ENCODE results near the gene TRMT2A.

Gene TRMT2A

GRCh38 chr22:20131859-20132685, 15.0 kb upstream of the TRMT2A start:
- peak in 2 of 3 experiments; percentile 5 to 23 for DNase-seq

GRCh38 chr22:20131597-20131858, 14.5 kb upstream of the TRMT2A start, which contains the start of gene ZDHHC8:
Gene ZDHHC8 (plus strand): TSS chr22:20131804. CDS start chr22:20131948, 144 bp downstream.
- DNase-seq: no peak

DNA sequence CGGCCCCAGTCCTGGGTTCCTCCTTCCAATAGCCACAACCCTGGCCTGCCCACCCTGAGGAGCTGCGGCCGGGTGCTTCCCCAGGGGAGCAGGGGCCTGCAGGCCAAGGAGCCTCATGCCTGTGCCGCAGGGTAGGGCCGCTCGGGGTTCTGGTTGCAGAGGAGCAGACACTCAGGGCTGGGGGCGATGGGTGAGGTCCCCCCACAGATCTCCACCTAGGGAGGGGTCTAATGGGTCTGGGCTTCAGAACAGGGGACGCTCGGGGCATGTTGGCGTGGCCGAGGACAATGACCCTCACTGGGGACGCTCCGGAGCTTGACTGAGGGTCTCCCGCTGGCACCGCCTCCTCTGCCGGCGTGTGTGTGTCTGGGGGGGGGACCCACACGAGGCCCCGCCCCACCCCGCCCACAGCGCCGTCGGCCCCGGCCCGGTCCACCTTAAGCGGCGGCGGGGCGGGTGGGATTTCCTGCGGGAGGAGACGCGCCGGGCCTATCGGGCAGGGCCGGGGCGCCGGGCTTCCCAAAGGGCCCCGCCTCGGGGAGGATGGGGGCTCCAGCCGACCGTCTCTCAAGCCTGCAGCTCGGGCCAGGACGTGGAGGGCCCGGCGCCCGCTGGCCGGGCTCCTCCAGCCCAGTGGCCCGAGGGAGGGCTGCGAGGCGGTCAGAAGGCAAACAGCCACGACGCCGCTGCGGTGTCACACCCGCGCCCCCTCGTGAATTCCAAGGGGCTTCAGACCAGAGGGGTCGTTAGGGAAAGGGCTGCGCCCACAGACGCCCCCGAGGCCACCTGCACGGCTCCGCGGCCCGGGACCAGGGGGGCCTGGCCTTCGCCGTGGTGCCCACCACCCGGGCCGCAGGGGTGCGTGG, 13.9 kb upstream of the TRMT2A start:
- peak; percentile 28 to 64 (median 44) for DNase-seq

GRCh38 chr22:20130319-20130718, 13.3 kb upstream of the TRMT2A start:
- peak in 2 of 3 experiments; percentile 33 to 61 for DNase-seq

DNA sequence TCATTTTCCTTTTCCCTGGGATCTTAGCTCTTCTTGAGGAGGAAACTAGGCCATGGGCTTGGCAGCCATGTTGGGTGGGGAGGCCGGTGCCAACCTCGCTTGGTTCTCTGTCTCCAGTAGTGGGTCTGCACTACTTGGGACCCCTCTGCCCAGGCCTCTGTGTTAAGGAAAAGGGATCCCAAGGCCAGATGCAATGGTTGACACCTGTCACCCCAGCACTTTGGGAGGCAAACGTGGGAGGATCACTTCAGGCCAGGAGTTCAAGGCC, 12.7 kb upstream of the TRMT2A start:
- DNase-seq: no peak

DNA sequence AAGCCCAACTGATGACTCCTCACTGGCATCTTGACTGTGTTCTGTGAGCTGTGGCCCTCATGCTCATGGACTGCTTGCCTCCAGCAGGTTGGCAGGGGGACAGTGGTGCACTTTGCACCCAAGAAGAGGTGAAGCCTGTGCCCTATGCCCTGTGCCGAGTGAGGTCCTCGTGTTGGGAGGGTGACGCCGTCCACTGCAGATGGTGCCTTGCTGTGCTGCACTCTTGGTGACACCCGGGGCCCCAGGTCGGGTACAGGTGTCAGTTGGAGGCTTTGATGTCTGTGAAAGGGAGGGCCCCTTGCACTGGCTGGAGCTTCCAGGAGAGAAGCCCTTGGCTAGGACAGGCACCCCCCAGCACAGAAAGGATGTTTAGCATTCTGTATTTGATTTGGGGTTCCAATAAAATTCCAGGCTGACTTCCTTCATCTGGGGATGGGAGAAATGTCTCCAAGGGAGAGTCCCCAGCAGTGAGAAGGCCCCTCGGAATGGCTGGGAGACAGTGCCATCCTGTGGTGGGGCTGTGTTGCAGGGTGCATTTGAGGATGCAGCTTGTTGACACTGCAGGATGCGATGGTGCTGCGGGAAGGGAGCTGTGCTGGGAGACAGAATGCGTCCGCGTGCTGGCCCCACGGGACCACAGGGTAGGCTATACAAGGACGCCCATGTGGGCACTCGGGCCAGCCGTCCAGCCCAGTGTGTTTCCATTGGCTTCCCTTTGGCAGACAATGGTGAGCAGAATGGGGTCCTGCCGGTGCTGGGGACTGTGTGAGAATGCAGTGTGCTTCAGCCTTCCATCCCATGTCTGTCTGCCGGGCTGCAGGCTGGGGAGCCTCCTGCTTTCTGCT, 12.1 kb upstream of the TRMT2A start:
- peak in 2 of 3 experiments; percentile 5 to 11 for DNase-seq

GRCh38 chr22:20128619-20128901, 11.5 kb upstream of the TRMT2A start:
- DNase-seq: no peak

DNA sequence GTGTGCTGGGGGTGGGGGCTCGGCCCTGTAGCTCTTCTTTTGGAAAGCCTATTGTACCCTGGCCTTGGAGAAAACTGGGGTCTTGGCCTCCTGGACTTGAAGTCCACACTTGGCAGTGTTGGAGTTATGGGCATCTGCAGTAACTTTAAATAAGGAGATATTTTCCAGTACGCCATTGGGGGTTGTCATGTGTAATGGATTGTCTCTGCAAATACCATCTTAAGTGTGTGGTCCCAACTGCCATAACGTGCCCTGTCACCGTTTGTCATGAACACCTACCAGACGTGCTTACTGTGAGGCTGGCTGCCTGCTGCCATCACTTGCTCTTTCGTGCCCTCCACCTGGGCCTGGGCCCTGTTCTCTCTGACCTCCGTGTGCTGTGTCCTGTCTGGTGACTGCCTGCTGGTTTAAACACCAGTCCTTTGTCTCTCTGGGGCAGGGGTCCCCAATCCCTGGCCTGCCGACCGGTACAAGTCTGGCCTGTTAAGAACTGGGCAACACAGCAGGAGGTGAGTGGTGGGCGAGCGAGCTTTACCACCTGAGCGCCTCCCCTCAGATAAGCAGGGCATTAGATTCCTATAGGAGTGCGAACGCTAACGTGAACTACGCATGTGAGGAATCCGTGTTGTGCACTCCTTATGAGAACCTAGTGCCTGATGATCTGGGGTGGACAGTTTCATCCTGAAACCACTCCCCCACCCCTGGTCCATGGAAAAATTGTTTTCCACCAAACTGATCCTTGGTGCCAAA, 11.0 kb upstream of the TRMT2A start:
- peak in 1 of 3 experiments; percentile 2 for DNase-seq

DNA sequence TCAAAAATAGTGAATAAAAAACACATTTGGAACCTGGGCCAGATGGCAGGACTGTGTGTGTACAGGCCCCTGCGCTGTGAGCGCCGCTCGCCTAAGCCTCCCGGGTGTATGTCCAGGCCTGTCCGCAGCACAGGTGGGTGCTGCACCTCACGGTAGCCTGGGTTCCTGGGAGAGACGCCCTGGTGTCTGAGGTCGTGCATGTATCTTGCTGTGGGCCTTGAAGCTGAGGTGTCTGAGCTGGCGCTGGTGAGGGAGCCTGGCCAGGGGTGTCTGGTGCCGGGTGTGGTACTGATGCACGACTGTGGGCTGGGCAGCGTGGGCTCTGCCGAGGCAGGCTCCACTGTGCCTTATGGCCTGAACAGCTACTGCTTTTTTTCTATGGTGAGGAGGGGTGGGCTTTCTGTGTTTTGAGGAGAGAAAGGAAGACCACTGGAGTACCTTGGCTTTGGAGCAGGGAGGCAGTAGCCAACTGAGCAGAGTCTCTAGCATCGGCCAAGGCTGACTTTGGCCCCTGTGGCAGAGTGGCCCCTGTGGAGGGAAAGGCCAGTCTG, 10.4 kb upstream of the TRMT2A start:
- DNase-seq: no peak

DNA sequence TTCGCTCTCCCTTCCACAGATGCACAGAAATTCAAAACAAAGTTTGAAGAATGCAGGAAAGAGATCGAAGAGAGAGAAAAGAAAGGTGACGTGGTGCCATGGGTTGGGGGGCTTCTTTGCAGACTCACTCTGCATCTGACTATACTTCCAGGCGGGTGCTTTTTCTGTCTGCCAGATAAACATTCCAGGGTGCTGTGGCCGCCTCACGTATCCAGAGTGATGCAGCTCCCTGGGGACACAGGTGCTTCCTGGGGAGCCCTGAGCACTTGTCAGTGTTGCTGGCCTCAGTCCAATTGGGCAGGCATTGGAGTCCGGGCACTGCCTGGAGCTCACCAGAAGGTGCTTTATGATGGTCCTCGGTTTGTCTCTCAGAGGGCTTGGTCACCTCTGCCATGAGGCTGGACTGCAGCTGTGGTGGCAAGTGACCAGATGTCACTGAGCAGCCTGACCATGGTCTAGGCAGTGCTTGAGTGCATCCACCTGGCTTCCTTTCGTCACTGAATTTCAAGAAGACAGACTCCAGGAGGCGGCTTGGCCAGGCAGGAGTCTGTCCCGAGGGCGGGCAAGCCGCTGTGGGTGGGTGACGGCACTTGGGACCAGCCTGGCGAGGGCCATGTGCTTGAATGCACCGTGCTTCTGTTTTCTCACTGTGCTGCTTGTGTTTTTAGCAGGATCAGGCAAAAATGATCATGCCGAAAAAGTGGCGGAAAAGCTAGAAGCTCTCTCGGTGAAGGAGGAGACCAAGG, 9.4 kb upstream of the TRMT2A start:
- no peak for DNase-seq

- no peak for DNase-seq
Measured at GRCh38 chr22:20125201-20126174, 8.5 kb upstream of the TRMT2A start.

DNA sequence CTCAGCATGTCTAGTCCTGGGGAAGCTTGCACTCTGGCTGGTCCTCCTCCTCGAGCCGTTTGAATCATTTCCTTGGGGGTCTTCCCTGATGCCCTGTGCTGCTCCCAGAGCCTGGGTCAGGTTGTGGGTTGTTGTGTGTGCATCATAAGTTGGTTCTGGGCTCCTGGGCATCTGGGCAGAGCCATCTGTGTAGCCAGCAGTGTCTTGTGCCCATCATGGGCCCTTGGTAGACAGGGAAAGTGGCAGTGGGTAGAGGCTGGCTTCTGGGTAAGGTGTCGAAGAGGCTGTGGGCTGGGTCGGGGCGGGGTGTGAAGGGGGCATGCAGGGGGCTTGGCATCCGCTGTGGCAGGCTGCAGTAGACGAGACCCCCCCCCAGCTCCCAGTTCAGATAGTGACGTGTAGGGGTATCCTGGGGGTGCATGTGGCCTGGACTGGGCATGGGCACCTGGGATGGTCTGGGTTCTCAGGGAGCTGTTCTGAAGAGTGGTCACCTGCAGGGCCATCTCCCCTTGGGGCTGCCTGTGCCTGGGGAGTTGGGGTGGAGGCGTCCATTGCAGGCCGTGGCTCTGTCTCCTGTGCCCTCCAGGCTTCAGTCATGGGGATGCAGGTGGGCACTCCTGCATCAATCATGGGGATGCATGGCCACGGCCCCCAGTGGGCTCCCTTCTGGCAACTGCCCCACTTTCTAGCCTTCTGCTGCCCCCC, 7.2 kb upstream of the TRMT2A start:
- DNase-seq: no peak

- no peak for DNase-seq
Measured at GRCh38 chr22:20123366-20124082, 6.5 kb upstream of the TRMT2A start.

DNA sequence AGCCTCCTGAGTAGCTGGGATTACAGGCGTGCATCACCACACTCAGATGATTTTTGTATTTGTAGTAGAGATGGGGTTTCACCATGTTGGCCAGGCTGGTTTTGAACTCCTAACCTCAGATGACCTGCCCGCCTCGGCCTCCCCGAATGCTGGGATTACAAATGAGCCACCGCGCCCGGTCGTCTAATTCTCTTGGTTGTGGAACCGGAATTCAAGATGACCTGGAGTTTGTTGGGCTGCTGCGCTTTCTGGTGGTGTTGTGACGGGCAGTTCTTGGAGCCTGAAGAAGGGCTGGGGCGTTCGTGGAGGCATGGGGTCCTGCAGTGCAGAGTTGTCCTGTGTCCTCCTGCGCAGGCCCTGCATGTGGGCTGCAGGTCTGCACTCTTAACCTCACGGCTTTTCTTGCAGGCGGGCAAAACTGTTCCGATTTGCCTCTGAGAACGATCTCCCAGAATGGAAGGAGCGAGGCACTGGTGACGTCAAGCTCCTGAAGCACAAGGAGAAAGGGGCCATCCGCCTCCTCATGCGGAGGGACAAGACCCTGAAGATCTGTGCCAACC, 4.9 kb upstream of the TRMT2A start:
- no peak for DNase-seq

GRCh38 chr22:20118300-20119020, 1.4 kb upstream of the TRMT2A start:
- DNase-seq: peak in 1 of 3 experiments; percentile 1

- DNase-seq: peak in 2 of 3 experiments; percentile 30 to 37
Measured at GRCh38 chr22:20117633-20118299, 740 bp upstream of the TRMT2A start.

DNA sequence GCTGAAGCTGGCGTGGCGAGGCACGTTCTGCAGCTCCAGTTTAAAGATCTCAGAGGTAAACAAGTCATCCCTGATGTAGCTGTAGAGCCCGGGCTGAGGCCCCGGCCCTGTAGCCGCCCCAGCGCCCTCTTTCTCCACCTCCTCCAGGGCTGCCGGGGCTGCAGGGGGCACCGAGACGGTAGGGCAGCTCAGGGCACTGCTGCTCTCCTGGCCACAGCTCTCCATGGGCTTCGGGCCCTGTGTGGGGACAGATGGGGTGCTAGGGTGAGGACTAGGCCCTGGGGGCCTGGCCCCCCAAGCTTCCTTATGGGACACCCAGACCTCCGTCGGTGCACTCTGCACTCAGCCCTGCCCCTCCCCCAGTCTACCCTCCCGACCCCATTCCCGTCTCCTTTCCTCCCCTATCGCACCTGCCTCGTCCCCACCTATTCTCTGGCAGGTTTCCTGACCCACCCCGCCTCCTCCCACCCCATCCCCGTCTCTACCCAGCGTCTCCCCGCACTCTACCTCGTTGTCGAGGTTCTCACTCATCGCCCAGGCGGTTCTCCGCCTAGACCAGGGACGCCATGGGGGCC, 563 bp downstream of the TRMT2A start:
- peak in 1 of 3 experiments; percentile 34 for DNase-seq
